ENCODE results near the gene KLF7. TPM values are rescaled to one million over a fixed set of nuclear protein-coding genes. Genes with fewer than 3 reads are reported as not detected.

The KLF7 gene
- total and polyA plus RNA-seq, 9 of the 15 experiments (the other 6 are each of a cell fraction or from before 2014, with no cell fraction given), result 0.04 to 0.54 (median 0.07) TPM

DNA sequence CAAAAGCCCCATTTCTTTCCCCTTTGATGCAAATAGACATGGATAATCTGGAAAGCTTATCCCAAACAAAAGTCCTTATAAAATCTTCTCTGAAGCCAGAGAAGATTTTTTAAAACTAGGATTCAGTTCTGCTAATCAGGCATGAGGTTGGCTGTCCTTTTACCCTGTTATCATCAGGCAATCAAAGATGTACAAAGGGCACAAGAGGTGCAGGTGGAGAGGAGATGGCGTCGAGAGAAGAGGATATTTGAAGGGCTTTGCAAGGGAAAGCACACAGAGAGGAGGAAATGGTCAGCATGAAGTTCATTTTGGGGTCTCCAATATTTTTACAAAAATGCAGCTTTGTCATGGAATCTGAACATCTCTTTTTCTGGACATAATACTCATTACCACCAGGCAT lies 88.5 kb downstream of the KLF7 start:
- ATAC-seq (no peak), DNase-seq (ENCODE audit: extremely low read depth in 1 of 4, low spot score in 3 of 4) (no peak), FAIRE-seq (no peak)
- TF ChIP-seq HSF4 (CRISPR knock-in tag; IDR thresholded peaks at IDR 0.05; ENCODE audit: borderline replicate concordance) (no peak), HDAC1 (IDR thresholded peaks at IDR 0.05) (no peak), ZSCAN29 (IDR thresholded peaks at IDR 0.05) (no peak), NFXL1 (CRISPR knock-in tag; IDR thresholded peaks at IDR 0.05) (no peak)
- in situ Hi-C loops (cut with MboI), result no loop called here
- Histone ChIP-seq H3K9me1 (ENCODE audit: control insufficient read depth, insufficient read depth, low read length) (no peaks in the 10 kb centered on the region), H3K79me2 (ENCODE audit: control insufficient read depth, insufficient read depth, low read length) (no peaks in the 10 kb centered on the region), H3K9me3 (replicated peaks; ENCODE audit: control insufficient read depth, insufficient read depth, low read depth, low read length) (no peaks in the 10 kb centered on the region), H3K4me1 (replicated peaks in 1 of 2; ENCODE audit: control insufficient read depth in 2 of 2, insufficient read depth in 2 of 2, low read length in 2 of 2) (no peaks in the 10 kb centered on the region), H3K27me3 (ENCODE audit: control insufficient read depth in 2 of 2, insufficient read depth in 2 of 2, low read length in 2 of 2) (peaks cover 3 to 9% of the 10 kb centered on the region in 2 experiments; a peak in 2 of 5 replicates), H3K27ac (ENCODE audit: extremely low read depth, low read depth, low read length) (no peak overlapping the region), H3K4me3 (no peak overlapping the region), H4K20me1 (replicated peaks; ENCODE audit: control insufficient read depth, insufficient read depth, low read length) (no peaks in the 10 kb centered on the region), H3K9ac (ENCODE audit: insufficient read depth in 1 of 2, low read depth in 2 of 2, low read length in 2 of 2) (no peak overlapping the region), H2AFZ (ENCODE audit: low read depth, low read length) (no peak overlapping the region), H3K4me2 (ENCODE audit: insufficient read depth, low read length) (no peak overlapping the region), H3K36me3 (ENCODE audit: control insufficient read depth, insufficient read depth, low read length) (no peaks in the 10 kb centered on the region)
- BruUV-seq (replicated peaks), result no TSS peak
- 0% methylated on average over 2 of the region's 2 CpGs for WGBS (ENCODE audit: insufficient coverage, low coverage, missing lambda C conversion rate)
- intact Hi-C loops (cut with micrococcal nuclease), result no loop called here
- POLR2A ChIA-PET, result no interaction called here
- CTCF ChIA-PET (ENCODE audit: low intra/inter-chr PET ratio), result no interaction called here

- CTCF ChIA-PET (ENCODE audit: low intra/inter-chr PET ratio), result no interaction called here
- Histone ChIP-seq H3K9ac (ENCODE audit: insufficient read depth in 1 of 2, low read depth in 2 of 2, low read length in 2 of 2) (no peak overlapping the region), H3K9me1 (ENCODE audit: control insufficient read depth, insufficient read depth, low read length) (no peaks in the 10 kb centered on the region), H3K4me3 (no peak overlapping the region), H3K36me3 (ENCODE audit: control insufficient read depth, insufficient read depth, low read length) (no peaks in the 10 kb centered on the region), H3K4me1 (replicated peaks in 1 of 2; ENCODE audit: control insufficient read depth in 2 of 2, insufficient read depth in 2 of 2, low read length in 2 of 2) (no peaks in the 10 kb centered on the region), H3K9me3 (replicated peaks; ENCODE audit: control insufficient read depth, insufficient read depth, low read depth, low read length) (no peaks in the 10 kb centered on the region), H2AFZ (ENCODE audit: low read depth, low read length) (no peak overlapping the region), H3K4me2 (ENCODE audit: insufficient read depth, low read length) (no peak overlapping the region), H3K79me2 (ENCODE audit: control insufficient read depth, insufficient read depth, low read length) (no peaks in the 10 kb centered on the region), H3K27me3 (ENCODE audit: control insufficient read depth in 2 of 2, insufficient read depth in 2 of 2, low read length in 2 of 2) (peaks cover 3 to 9% of the 10 kb centered on the region in 2 experiments; a peak in 2 of 5 replicates), H4K20me1 (replicated peaks; ENCODE audit: control insufficient read depth, insufficient read depth, low read length) (no peaks in the 10 kb centered on the region), H3K27ac (ENCODE audit: extremely low read depth, low read depth, low read length) (no peak overlapping the region)
- TF ChIP-seq POLR2A (conservative IDR thresholded peaks at IDR 0.05) (no peak), EGR1 (conservative IDR thresholded peaks at IDR 0.05) (peak; percentile 18; the same call in 1 of the 2 replicates), SMAD4 (CRISPR knock-in tag; conservative IDR thresholded peaks at IDR 0.05) (no peak)
- intact Hi-C loops (cut with micrococcal nuclease), result no loop called here
- 0% methylated on average over 1 of the region's 6 CpGs for WGBS (ENCODE audit: insufficient coverage, low coverage, missing lambda C conversion rate)
- ATAC-seq, result no peak
- in situ Hi-C loops (cut with MboI), result no loop called here
- FAIRE-seq, result no peak
- DNase-seq (ENCODE audit: extremely low read depth in 1 of 4, low spot score in 3 of 4), result no peak
- BruUV-seq (replicated peaks), result no TSS peak
- POLR2A ChIA-PET, result no interaction called here
Measured at GRCh38 chr2:207075456-207075855, 90.3 kb downstream of the KLF7 start.
